Measurements from ENCODE around the gene NUDCD3. TPM values are rescaled to one million over a fixed set of nuclear protein-coding genes. Genes with fewer than 3 reads are reported as not detected.
A peak's percentile ranks its signal among the peaks of the same experiment; 100 is the strongest.
"Not testable (repeated sequence)": the region's sequence is repeated elsewhere in the genome, so short reads cannot be mapped to it uniquely, and the experiment has no call there.

NUDCD3 gene
- total RNA-seq, 1 experiment from 2014 or later, result 81.1 TPM

DNA sequence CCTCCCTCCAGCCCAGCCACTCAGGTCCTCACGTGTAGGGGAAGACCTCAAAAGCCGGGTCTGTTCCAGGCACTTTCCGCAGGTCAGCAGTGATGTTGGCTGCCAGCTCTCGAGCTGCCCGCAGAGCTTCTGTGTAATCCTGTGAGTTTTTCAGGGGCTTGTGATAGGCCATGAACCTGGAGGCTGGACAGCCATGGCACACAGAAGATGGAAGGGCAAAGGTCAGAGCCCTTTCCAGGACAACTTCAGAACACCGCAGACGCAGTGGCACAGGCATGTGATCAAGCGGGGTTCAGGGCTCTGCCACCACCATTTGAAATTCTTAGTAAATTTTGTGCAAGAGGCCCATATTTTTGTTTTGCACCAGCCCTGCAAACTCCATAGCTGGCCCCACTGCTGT lies 26.7 kb upstream of the NUDCD3 start:
- DNase-seq (ENCODE audit: low read depth), result no peak

DNA sequence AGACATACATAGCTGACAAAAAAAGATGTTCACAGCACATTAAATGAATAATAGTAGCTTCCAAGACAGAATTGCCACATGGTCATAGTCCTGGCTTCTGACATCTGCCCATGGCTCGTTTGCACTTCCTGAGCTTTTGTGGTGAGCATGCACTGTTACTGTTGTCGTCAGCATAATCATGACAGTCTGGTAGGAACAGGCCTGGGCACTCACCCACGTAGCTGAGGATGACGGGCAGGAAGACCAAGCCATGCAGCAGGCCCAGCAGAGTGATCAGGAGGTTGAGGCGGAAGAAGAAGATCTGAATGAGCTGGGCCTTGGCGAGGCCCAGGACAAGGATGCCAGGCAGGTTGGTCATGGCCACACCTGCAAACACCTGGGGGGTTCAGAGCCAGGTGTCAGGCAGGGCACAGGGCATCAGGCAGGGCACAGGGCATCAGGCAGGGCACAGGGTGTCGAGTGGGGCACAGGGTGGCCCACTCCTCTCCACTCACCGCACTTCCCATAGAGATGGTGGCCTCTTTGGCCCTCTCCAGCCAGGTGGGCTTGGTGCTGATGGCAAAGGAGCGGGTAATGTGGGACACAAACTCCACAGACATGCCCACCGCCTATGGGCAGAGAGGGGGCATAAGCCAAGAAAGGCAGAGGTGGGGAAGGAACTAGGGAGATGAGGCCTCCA lies 25.3 kb upstream of the NUDCD3 start:
- DNase-seq (ENCODE audit: low read depth), result no peak

DNA sequence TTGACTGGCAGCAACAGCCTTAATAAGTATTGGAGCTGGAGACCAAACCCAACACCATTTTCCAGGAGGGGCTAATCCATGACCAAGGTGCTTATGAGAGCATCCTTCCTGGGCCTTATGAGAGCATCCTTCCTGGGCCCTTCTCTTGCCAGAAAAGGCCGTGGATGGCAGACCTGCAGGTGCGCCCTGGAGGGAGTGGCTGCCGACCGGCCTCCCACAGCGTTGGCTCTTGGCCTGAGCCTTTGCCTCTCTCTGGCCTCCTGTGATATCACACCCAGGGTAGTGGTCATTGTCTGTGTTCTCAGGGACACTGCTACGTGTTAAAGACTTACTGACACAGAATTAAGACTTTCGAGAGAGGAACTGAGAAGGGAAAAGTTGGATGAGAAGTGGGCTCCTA lies 22.3 kb upstream of the NUDCD3 start:
- no peak for DNase-seq (ENCODE audit: low read depth)

DNA sequence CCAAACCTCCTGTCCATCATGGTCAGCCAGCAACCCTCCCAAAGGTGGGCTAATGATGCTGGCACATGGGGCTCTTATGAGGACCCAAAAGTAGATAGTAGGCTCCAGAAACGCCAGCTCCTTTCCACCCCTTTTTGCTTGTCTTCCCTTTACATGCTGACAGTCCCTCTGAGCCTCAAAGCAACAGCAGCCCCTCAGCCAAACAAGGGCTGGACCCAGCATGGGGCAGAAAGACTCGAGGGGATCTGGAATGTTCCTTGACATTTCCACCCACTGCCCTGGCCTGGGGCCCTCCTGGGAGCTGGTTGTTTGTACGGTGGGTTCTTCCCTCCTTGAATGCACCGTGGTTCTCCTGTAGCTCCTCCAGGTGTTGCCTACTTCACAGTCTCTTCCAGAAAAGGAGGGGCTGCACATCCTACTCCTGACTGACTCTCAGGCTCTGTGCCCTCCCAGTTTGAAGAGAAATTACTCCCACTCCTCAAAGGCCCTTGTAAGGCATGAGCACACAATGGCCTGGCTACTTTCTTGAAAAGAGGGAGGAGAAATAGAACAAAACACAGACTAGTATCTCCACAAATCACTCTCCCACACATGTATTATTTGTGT lies 21.5 kb upstream of the NUDCD3 start:
- DNase-seq (ENCODE audit: low read depth), result no peak

DNA sequence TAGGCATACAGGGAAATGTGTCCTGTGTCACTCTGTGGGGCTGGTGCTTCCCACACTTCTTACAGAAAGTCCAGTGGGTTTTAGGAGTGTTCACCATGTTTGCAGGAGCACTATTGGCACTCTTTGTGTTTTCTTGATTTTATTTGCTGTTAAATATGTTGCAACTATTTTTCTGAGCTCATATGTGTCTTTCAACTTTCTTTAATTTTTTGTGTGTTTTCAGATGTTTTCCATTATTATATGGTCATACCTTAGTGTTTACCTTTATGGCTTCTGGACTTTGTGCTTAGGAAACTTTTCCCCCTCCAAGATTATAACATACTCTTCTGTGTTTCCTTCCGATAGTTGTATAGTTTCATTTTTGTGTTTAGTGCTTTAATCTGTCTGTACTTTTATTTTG lies 20.8 kb upstream of the NUDCD3 start:
- DNase-seq (ENCODE audit: low read depth), result no peak

DNA sequence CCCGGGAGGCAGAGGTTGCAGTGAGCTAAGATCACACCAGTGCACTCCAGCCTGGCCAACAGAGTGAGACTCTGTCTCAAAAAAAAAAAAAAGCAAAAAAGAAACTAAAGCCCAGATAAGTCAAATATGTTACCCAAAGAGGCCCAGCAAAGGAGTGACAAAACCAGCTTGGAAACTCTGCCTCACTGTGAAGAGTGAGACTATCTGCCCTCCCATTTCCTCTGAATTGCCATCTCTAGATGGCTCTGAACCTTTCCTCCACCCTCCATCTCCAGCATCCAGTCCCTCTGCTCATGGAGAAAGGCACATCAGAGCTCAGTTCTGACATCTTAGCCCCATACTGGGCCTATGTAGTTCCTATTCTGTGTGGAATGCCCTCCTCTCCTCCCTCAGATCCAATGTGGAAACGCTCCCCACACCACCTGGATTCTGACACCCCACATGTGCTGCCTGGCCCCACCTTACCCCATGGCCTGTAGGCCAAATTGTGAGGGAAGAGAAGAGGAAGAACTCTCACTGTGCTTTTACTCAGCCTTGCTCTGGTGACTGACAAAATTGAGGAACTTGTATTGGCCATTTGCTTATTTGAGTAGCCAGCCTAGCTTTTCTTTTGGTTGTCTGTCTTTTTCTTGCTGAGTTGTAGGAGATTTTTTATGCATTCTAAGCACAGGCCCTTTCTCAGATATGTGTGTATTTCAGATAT lies 18.0 kb upstream of the NUDCD3 start:
- no peak for DNase-seq (ENCODE audit: low read depth)

DNA sequence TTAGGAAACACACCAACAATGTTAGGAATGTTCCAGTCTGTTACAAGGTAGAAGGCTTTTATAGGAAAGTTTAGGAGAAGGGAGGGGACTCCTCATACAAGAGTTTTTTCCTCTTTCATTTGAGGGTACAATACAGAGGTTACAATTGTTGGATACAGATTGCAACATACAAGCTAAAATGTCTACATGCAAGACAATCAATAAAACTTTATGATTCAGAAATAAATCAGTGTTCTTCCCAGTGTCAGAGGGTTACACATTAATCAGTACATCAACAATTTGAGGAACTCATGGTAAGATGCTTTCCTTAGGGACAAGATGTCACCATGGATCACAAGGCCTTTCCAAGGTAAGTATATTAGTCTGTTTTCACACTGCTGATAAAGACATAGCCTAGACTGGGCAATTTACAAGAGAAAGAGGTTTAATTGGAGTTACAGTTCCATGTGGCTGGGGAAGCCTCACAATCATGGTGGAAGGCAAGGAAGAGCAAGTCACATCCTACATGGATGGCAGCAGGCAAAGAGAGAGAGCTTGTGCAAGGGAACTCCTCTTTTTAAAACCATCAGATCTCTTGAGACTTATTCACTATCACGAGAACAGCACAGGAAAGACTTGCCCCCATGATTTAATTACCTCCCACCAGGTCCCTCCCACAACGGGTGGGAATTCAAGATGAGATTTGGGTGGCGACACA lies 16.3 kb upstream of the NUDCD3 start:
- DNase-seq (ENCODE audit: low read depth), result not testable (repeated sequence)

DNA sequence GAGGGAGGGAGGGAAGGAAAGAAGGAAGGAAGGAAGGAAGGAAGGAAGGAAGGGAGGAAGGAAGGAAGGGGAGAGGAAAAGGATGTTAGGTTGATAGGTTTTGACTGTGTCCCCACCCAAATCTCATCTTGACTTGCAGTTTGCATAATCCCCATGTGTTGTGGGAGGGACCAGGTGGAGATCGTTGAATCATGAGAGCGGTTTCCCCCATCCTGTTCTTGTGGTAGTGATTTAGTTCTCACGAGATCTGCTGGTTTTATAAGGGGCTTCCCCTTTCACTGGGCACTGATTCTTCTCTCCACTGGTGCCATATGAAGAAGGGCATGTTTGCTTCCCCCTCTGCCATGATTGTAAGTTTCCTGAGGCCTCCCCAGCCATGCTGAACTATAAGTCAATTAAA lies 15.1 kb upstream of the NUDCD3 start:
- DNase-seq (ENCODE audit: low read depth), result peak; percentile 24

DNA sequence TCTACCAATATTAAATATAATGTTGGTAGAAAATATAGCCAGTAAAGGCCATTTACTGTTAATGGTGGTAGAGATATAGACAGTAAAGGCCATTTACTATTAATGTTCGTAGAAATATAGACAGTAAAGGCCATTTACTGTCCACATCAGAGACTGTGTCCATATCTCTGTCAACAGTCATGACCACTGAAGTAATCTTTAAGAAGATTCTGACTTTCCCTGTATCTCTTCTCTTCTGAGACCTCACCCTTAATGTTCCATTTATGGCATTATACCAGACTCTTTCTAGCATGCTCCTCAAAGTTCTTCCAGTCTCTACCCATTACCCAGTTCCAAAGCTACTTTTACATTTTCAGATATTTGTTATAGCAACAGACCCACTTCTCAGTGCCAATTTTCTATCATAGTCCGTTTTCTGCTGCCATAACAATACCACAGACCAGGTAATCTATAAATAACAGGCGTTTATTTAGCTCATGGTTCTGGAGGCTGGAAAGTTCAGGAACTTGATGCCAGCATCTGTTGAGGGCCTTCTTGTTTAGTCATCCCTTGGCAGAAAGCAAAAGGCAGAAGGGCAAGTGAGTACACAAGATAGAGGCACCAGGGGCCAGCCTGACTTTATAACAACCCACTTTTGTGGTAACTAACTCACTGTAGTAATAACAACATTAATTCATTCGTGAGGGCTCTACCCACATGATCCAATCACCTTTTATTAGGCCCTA lies 7.9 kb upstream of the NUDCD3 start:
- no peak for DNase-seq (ENCODE audit: low read depth)

DNA sequence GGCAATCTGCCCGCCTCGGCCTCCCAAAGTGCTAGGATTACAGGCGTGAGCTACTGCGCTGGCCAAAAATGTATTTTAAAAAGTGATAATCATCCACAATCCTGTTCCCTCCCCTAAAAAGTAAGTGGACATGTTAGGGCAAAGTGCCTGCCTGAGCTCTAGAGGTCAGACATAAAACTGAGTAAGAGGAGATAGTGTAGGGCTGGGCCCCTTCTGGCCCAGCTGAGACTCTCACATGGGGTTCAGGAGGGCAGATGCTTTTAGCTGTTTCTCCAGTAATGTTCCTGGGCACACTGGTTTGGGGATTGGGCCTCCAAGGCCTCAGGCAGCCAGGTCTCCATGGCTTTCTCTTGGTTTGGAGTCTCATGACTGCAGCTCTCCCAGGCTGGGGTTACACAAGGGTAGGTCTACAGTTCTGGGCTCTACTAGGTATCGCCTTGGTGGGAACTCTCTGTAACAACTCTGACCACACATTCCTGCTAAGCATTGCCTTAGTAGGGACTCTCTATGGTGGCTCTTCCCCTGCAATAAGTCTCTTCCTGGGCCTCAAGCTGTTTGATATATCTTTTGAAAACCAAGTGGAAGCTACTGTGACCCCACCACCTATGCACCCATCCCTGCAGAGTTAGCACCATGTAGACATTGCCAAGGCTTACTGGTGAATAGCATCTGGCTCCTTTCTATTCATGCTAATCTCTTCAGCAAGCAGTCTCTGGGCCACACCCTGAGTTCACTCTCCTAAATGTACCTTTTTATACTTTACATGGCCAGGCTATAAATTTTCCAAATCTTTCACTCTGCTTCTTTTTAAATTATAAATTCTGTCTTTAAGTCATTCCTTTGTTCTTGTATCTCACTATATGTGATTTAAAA lies 6.9 kb upstream of the NUDCD3 start:
- no peak for DNase-seq (ENCODE audit: low read depth)

DNA sequence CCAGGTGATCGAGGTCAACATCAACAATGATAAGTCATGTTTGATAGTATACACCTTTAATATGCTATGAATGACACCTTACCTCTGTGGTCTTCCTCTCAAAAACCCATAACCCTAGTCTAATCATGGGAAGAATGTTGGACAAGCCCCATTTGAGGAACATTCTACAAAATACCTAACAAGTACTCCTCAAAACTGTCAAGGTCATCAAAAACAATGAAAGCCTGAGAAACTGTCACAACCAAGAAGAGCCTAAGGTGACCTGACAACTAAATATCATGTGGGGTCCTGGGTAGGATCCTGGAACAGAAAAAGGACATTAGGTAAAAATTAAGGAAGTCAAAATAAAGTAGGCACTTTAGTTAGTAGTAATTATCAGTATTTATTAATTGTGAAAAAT lies 5.9 kb upstream of the NUDCD3 start:
- no peak for DNase-seq (ENCODE audit: low read depth)

DNA sequence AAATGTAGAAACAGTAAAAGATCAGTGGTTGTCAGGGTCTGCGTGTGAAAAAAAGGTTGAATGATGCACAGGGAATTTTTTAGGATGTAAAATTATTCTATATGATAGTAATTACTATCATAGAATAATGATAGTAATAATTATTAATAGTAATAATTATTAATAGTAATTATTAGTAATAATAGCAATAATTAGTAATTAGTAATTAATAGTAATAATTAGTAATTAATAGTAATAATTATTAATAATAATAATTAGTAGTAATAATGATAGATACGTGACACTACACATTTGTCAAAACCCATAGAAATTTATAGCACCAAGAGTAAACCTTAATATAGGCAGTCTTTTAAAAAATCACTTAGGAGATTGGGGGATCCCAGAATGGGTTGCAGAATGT lies 4.5 kb upstream of the NUDCD3 start:
- DNase-seq (ENCODE audit: low read depth), result no peak

DNA sequence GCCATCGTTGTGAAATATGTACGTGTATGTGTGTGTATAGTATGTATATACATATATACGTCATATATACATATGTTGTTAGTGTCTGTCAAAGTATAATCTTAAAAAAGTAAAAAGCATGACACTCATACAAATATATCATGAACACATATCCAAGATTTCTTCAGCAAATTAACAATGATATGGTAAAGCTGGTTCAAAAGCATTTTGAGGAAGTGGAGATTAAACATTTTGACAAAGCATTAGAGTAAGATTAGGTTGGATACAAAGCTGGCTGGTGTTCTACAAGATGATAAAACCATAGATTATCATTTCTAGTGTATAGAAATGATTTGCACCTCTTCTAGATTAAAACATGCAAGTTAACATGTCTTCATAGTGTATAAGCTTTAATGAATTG lies 771 bp upstream of the NUDCD3 start:
- DNase-seq (ENCODE audit: low read depth), result no peak

DNA sequence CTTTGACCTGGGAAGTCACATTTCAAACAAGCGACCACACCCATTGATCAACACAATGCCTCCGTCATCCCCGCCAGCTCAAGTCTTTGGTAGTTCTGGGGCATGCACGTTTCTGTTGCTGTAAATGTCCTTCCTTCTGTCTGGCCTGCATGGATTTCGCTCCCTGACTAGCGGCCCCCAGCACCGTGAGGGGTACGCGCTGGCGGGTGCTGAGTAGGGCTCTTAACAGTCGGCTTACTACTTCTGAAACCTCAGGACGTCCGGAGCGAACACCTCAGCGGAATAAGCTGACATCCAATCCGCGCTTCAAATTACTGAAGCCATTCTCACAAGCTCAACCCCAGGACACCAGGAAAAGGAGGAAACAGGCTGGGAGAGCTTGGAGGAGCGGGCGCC lies 505 bp downstream of the NUDCD3 start:
- DNase-seq (ENCODE audit: low read depth), result no peak

DNA sequence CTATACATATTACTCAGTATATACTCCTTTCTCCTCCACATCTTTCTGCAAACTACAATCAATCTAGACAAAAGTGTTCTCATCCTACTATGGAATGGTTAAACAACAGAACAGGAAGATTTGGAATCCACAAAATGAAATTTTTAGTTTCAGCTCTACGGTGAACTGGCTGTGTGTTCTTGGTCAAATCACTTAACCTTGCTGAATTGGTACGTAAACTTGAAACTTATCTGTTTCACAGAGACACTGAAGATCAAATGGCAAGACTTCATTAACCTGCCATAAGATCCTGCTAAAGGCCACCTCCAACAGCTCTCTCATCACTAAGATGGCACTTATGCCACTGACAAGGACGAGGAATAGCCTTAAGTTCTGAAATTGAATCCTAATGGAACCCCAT lies 1.5 kb downstream of the NUDCD3 start:
- DNase-seq (ENCODE audit: low read depth), result no peak

DNA sequence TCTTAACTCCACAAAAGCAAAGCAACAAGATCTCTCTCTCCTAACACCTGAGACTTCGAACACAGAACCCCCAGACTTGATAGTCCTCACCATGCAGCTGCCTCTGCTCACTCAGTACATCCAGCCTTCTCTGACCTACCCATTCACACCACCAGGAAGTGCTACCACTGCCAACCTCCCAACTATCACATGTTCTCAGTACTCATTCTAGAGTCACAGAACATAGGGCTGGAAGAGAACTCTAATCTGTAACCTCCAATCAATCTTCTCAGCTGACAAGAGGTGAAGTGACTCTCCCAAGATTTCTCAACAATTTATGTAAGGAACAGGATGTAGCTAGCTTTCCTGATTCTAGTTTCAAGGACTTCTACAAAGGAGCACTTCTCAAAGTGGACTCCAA lies 3.8 kb downstream of the NUDCD3 start:
- DNase-seq (ENCODE audit: low read depth), result peak; percentile 19

DNA sequence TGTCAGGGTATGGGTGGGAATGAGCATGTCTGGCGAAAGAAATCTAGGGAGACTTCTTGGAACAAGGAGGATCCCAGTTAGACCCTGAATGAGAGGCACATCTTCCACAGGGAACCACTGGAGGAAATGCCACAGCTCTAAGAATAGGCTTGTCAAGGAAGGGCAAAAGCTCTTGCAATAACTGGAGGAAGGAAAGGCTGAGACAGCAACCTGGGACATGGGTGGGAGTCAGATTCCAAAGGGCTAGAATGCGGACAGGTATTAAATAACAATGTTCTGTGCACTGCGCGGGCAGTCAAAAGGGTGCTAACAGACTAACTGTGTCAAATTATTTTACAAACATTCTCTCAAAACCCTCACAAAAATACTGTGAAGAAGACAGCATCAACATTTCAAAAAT lies 4.5 kb downstream of the NUDCD3 start:
- DNase-seq (ENCODE audit: low read depth), result no peak

DNA sequence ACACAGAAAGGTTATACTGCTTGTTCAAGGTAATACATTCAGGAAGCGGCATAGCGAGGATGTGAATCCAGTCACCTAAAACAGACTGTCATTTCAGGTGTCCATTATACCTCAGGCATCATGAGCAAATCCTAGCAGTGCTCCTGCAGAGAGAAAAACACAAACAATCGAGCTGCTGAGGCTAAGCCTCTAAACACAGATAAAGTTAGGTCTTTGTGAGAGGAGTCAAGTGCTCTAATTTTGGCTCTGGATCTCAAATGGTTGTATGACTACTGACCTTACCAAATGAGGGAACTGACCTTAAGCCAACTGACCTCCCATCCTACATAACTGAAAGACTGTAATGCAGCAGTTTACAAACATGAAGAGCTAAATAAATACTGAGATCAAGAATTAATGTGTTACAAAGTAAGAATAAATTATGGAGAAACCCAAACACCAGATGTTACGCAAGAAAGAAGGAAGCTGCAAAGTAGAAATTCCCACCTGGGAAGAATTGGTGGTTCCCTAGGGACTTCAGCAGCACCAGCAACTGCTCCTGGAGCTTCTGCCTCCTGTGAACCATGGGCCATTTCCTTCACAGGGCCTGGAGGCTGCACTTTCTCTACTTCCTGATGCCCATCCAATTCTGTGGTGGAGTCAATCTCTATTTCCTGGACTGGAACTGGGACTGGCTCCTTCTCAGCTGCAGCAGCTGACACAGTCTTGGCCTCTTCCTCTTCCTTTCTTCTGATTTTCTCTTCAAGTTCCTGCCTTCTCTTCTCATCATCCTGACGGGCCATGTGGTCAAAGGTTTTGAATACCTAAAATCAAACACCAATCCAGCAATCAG lies 5.8 kb downstream of the NUDCD3 start:
- no peak for DNase-seq (ENCODE audit: low read depth)

DNA sequence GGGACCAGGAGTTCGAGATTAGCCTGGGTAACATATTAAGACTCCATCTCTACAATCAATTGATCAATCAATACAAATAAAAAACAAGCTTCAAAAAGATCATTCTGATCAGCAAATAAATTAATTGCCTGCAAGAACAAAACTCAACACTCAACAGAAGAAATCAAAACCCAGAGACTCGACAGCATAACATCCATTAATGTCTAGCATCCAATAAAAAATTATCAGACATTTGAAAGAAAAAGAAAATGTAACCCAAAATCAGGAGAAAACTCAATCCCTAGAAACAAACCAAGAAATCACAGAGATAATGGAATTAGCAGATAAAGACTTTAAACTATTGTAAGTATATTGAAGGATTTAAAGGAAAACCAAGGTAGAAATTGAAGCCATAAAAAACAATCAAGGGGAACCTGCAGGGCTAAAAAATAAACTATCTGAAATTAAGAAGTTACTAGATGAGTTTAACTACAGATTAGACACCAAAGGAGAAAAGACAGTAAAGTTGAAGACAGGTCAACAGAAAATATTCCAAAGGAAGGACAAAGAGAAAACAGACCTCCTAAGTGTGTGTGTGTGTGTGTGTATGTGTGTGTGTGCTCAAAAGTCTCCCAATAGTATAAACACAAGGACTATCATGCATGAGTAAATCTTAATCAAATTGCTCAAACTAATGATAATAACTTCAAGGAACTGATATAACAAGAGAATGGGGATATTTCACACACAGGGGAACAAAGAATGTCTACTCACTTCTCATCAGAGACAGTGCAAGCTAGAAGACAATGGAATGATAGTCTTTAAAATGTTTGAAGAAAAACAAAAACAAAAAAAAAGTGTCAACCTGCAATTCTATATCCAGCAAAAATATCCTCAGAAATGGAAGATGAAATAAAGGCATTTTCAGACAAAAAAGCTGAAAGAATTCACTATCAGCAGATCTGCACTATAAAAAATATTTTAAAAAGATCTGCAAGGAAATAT lies 7.7 kb downstream of the NUDCD3 start:
- DNase-seq (ENCODE audit: low read depth), result no peak

Measured in RPMI7951 (cell line).